ENCODE results near the gene UROC1.

DNA sequence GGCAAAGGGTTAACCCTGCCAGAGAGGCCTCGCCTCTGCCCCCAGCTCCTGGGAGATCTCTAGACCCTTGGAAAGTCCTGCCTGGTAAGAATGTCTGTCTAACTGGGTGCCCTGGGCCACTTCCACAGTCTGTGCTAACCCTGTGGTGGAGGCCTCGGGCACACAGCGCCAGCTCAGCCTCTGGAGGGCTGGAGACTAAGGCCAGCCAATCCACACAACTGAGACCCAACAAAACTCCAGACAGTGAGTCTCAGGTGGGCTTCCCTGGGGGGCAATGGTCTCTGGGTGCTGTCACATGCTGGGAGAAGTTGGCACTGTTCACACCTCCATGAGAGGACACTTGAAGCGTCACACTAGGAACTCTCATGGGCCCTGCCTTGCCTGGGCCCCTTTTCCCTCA lies 61.4 kb downstream of the UROC1 start:
- TF ChIP-seq, protein P1, sequence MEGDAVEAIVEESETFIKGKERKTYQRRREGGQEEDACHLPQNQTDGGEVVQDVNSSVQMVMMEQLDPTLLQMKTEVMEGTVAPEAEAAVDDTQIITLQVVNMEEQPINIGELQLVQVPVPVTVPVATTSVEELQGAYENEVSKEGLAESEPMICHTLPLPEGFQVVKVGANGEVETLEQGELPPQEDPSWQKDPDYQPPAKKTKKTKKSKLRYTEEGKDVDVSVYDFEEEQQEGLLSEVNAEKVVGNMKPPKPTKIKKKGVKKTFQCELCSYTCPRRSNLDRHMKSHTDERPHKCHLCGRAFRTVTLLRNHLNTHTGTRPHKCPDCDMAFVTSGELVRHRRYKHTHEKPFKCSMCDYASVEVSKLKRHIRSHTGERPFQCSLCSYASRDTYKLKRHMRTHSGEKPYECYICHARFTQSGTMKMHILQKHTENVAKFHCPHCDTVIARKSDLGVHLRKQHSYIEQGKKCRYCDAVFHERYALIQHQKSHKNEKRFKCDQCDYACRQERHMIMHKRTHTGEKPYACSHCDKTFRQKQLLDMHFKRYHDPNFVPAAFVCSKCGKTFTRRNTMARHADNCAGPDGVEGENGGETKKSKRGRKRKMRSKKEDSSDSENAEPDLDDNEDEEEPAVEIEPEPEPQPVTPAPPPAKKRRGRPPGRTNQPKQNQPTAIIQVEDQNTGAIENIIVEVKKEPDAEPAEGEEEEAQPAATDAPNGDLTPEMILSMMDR (conservative IDR thresholded peaks at IDR 0.05) = no peak
- no peak for TF ChIP-seq ZFX (IDR thresholded peaks at IDR 0.05)

All from C4-2B (cell line).